Breast epithelium (tissue), 3 donors: ENCODE measurements around the gene MEF2D.

Source experiments
- CTCF ChIP-seq, 3 donors: fragments of 450-650 bp; IDR thresholded peaks; one replicate each; pipeline ENCODE4 v1.5.1; 2016 to 2017; ENCODE audit warnings: antibody characterized with exemption in 3 of 3, mild to moderate bottlenecking in 3 of 3, moderate library complexity in 3 of 3
- POLR2AphosphoS5 ChIP-seq, 3 donors: sonication (generic); formaldehyde crosslinking; IDR thresholded peaks; one replicate each; pipeline ENCODE4 v1.6.1; 2017; ENCODE audit warnings: antibody characterized with exemption in 3 of 3

- no peak for TF ChIP-seq POLR2AphosphoS5 (IDR thresholded peaks at IDR 0.05)
- no peak for TF ChIP-seq CTCF (IDR thresholded peaks at IDR 0.05)
These were observed 23.4 kb upstream of the MEF2D start for GRCh38 chr1:156523801-156524480.
